Transverse colon (tissue), 4 donors: ENCODE measurements around the gene GREM2.

Source experiments
- CTCF ChIP-seq, 5 experiments: fragments of 200-600 bp in 3 of 5; fragments of 450-650 bp in 2 of 5; sonication (generic) in 3 of 5; IDR thresholded peaks; 1 replicate in 2 of 5; 2 replicates in 3 of 5; pipeline ENCODE4 v1.5.1; 2016 to 2017; ENCODE audit warnings: antibody characterized with exemption in 5 of 5, inconsistent platforms in 3 of 5, mild to moderate bottlenecking in 2 of 5, moderate library complexity in 1 of 5
- EP300 ChIP-seq: sonication (generic); formaldehyde crosslinking; IDR thresholded peaks from one replicate; pipeline ENCODE4 v1.6.1; 2017; ENCODE audit warnings: antibody characterized with exemption, low read depth
- POLR2AphosphoS5 ChIP-seq, 3 donors: sonication (generic); formaldehyde crosslinking; IDR thresholded peaks; one replicate each; pipeline ENCODE4 v1.6.1; 2016; ENCODE audit warnings: antibody characterized with exemption in 3 of 3

GRCh38 chr1:240646571-240647240 lies 34.8 kb upstream of the GREM2 start:
- no peak for TF ChIP-seq CTCF (IDR thresholded peaks at IDR 0.05)
- TF ChIP-seq POLR2AphosphoS5 (IDR thresholded peaks at IDR 0.05): no peak
- no peak for TF ChIP-seq EP300
